ENCODE results near the gene SRP19.

DNA sequence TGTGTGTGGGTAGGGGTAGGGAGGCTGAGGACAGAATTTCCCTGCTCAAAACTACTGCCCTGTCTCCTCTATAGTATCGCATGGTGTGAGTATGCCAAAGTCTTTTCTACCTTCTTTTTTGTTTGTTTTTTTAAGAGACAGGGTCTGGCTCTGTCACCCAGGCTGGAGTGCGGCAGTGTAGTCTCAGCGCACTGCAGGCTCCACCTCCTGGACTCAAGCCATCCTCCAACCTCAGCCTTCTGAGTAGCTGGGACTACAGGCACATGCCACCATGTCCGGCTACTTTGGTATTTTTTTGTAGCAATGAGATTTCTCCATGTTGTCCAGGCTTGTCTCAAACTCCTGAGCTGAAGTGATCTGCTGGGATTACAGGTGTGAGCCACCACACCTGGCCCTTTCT lies 2.5 kb downstream of the SRP19 start:
- TF ChIP-seq CTCF (IDR thresholded peaks at IDR 0.05 in 2 of 3, conservative IDR thresholded peaks at IDR 0.05 in 1 of 3; ENCODE audit: control insufficient read depth in 2 of 3, extremely low read depth in 1 of 3, insufficient read depth in 1 of 3, low read depth in 3 of 3, low read length in 3 of 3) (no peak), CREM (IDR thresholded peaks at IDR 0.05; ENCODE audit: low read depth) (no peak), NFYB (IDR thresholded peaks at IDR 0.05; ENCODE audit: insufficient read depth, low read depth, low read length) (no peak), BCL3 (IDR thresholded peaks at IDR 0.05; ENCODE audit: borderline replicate concordance, insufficient read depth, low read depth, low read length, poor library complexity, severe bottlenecking) (no peak), POLR2AphosphoS5 (IDR thresholded peaks at IDR 0.05; ENCODE audit: low read length) (no peak), JUNB (IDR thresholded peaks at IDR 0.05) (no peak), POLR2A (IDR thresholded peaks at IDR 0.05; ENCODE audit: low read depth, low read length) (no peak), SREBF2 (IDR thresholded peaks at IDR 0.05; ENCODE audit: low read length) (no peak), JUND (IDR thresholded peaks at IDR 0.05; ENCODE audit: low read depth, low read length) (no peak), USF1 (IDR thresholded peaks at IDR 0.05; ENCODE audit: borderline replicate concordance, extremely low read length, insufficient read depth, low read depth, low read length) (no peak), ZNF622 (IDR thresholded peaks at IDR 0.05) (no peak)
- TF ChIP-seq, protein P1, sequence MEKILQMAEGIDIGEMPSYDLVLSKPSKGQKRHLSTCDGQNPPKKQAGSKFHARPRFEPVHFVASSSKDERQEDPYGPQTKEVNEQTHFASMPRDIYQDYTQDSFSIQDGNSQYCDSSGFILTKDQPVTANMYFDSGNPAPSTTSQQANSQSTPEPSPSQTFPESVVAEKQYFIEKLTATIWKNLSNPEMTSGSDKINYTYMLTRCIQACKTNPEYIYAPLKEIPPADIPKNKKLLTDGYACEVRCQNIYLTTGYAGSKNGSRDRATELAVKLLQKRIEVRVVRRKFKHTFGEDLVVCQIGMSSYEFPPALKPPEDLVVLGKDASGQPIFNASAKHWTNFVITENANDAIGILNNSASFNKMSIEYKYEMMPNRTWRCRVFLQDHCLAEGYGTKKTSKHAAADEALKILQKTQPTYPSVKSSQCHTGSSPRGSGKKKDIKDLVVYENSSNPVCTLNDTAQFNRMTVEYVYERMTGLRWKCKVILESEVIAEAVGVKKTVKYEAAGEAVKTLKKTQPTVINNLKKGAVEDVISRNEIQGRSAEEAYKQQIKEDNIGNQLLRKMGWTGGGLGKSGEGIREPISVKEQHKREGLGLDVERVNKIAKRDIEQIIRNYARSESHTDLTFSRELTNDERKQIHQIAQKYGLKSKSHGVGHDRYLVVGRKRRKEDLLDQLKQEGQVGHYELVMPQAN (conservative IDR thresholded peaks at IDR 0.05), result no peak
- TF ChIP-seq, protein P2, sequence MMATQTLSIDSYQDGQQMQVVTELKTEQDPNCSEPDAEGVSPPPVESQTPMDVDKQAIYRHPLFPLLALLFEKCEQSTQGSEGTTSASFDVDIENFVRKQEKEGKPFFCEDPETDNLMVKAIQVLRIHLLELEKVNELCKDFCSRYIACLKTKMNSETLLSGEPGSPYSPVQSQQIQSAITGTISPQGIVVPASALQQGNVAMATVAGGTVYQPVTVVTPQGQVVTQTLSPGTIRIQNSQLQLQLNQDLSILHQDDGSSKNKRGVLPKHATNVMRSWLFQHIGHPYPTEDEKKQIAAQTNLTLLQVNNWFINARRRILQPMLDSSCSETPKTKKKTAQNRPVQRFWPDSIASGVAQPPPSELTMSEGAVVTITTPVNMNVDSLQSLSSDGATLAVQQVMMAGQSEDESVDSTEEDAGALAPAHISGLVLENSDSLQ (IDR thresholded peaks at IDR 0.05), result no peak

All from GM12878 (cell line).